Aorta (tissue), 5 donors: ENCODE data around the gene FBXL15. TPM values are rescaled to one million over a fixed set of nuclear protein-coding genes. Genes with fewer than 3 reads are reported as not detected.

Experiments used
- ATAC-seq: fragments of 200-7000 bp; cut with Tn5 transposase; one replicate; pipeline ENCODE4 v1.9.1; 2022; ENCODE audit warnings: moderate library complexity; ENCODE audit not compliant: low FRiP score
- DNase-seq, 2 donors: peaks; one replicate each; pipeline ENCODE4 v3.0.0-alpha.2; 2020
- H3K27ac ChIP-seq, 2 donors: one replicate each; pipeline ENCODE4 v1.5.1; 2013; ENCODE audit warnings: low read length in 2 of 2, mild to moderate bottlenecking in 2 of 2, moderate library complexity in 2 of 2, control low read depth in 1 of 2, inconsistent platforms in 1 of 2, low read depth in 1 of 2
- H3K27me3 ChIP-seq, 2 donors: one replicate each; pipeline ENCODE4 v1.6.1; 2013; ENCODE audit warnings: control low read depth in 1 of 2, low read length in 1 of 2, mild to moderate bottlenecking in 1 of 2, moderate library complexity in 1 of 2; ENCODE audit not compliant: insufficient read depth in 2 of 2, control insufficient read depth in 1 of 2
- H3K36me3 ChIP-seq, 2 donors: one replicate each; pipeline ENCODE4 v1.6.1; 2013; ENCODE audit warnings: control low read depth in 1 of 2, low read length in 1 of 2, mild to moderate bottlenecking in 1 of 2; ENCODE audit not compliant: insufficient read depth in 2 of 2, control insufficient read depth in 1 of 2
- H3K4me1 ChIP-seq, 2 donors: one replicate each; pipeline ENCODE4 v1.6.1; 2013; ENCODE audit warnings: low read length in 2 of 2, control low read depth in 1 of 2, mild to moderate bottlenecking in 1 of 2, moderate library complexity in 1 of 2; ENCODE audit not compliant: insufficient read depth in 2 of 2, control insufficient read depth in 1 of 2
- H3K4me3 ChIP-seq, 2 donors: one replicate each; pipeline ENCODE4 v1.5.1; 2013; ENCODE audit warnings: low read length in 2 of 2, control low read depth in 1 of 2, mild to moderate bottlenecking in 1 of 2
- H3K9me3 ChIP-seq: one replicate; pipeline ENCODE4 v1.6.1; 2013; ENCODE audit warnings: mild to moderate bottlenecking, low read length; ENCODE audit not compliant: control insufficient read depth
- WGBS, 2 donors: extraction: QIAGEN DNeasy Blood & Tissue Kit; methylation state at CpG; one replicate each; pipeline ENCODE4 v1.1.7; 2013; 5-methylcytosine and 5-hydroxymethylcytosine counted together
- intact Hi-C, 2 donors: fragments of 100-400 bp; cut with DNase I; formaldehyde crosslinking; loops; one replicate each; pipeline versions ENCODE4 v1.14.2 to v1.15.0; 2022
- polyA plus RNA-seq, 2 donors: library from polyadenylated mRNA; stranded (reverse); fragments of 200-250 nt; gene quantifications; one replicate each; pipeline ENCODE4 v1.2.3, GENCODE V29; 2013
- total RNA-seq, 2 donors: library from RNA; stranded (reverse); fragmentation: NEBNext Ultra II Directional; extraction: Animal tissue kit (Norgen Biotek cat#: 25700); gene quantifications; one replicate each; pipeline ENCODE4 v1.2.1, GENCODE V29; 2021
- donor health status: healthy with polysubstance abuse.
- donor health status: Bipolar disorder and iron deficiency.
- donor health status: DM: no; HTN: no; CAD: no.
- donor health status: DM: no; HTN: no; CAD: no.
- donor health status: DM: yes; HTN: yes; CAD: no.

FBXL15 gene
- total and polyA plus RNA-seq, 4 donors, result 7.0 to 30.5 (median 10.4) TPM

DNA sequence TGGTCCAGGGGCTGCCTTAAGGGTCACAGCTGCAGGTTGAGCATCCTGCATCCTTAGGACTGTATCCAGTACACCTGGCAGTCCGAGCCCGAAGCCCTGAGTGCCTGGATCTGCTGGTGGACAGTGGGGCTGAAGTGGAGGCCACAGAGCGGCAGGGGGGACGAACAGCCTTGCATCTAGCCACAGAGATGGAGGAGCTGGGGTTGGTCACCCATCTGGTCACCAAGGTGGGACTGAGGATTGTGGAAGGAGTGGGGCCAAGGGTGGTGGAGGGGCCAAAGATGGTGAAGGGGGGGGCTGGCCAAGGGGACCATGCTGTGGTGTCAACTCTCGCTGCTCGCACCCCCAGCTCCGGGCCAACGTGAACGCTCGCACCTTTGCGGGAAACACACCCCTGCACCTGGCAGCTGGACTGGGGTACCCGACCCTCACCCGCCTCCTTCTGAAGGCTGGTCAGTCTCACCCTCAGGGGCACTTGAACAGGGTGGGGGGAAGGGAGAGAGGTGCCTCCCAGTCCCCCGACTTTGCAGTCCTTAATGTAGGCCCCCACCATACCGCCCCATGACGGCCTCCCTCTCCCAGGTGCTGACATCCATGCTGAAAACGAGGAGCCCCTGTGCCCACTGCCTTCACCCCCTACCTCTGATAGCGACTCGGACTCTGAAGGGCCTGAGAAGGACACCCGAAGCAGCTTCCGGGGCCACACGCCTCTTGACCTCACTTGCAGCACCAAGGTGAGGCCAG lies 19.9 kb upstream of the FBXL15 start:
- DNase-seq (no peak), ATAC-seq (no peak)
- Histone ChIP-seq H3K9me3 (no peaks in the 10 kb centered on the region), H3K36me3 (no peaks in the 10 kb centered on the region), H3K4me3 (no peak overlapping the region), H3K27ac (no peak overlapping the region), H3K27me3 (no peaks in the 10 kb centered on the region), H3K4me1 (no peaks in the 10 kb centered on the region)
- WGBS, 2 donors, result 90 to 91% methylated on average over 22 of the region's 22 CpGs
- intact Hi-C loops, result loop anchor here in 1 of 2 donors (2.0 kb wide), 1 partner anchor 172 kb away; no protein-coding TSS in a partner anchor

DNA sequence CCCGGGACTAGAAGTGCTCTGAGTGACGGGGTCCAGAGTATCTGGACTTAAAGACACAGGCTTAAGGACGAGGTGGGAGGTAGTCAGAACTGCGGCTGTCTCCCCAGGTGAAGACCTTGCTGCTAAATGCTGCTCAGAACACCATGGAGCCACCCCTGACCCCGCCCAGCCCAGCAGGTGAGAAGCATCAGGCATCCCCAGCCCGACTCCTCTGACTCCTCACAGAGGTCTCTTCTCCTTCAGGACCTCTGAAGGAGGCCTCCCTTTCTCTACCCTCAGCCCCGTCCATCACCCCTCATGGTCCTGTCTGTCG lies 19.3 kb upstream of the FBXL15 start:
- H3K4me3 ChIP-seq, result no peak overlapping the region
- H3K27me3 ChIP-seq, result no peaks in the 10 kb centered on the region
- no peaks in the 10 kb centered on the region for H3K4me1 ChIP-seq
- ATAC-seq (no peak), DNase-seq (no peak)
- H3K36me3 ChIP-seq, result no peaks in the 10 kb centered on the region
- 92 to 95% methylated on average over 8 of the region's 8 CpGs for WGBS, 2 donors
- no peak overlapping the region for H3K27ac ChIP-seq
- H3K9me3 ChIP-seq, result no peaks in the 10 kb centered on the region
- intact Hi-C loops, result loop anchor here in 1 of 2 donors (2.0 kb wide), 1 partner anchor 172 kb away; no protein-coding TSS in a partner anchor

GRCh38 chr10:102401735-102402511 lies 18.7 kb upstream of the FBXL15 start:
- H3K27me3 ChIP-seq, result no peaks in the 10 kb centered on the region
- intact Hi-C loops, result loop anchor here in 1 of 2 donors (2.0 kb wide), 1 partner anchor 173 kb away; no protein-coding TSS in a partner anchor
- WGBS, 2 donors, result 76 to 77% methylated on average over 18 of the region's 18 CpGs
- no peaks in the 10 kb centered on the region for H3K9me3 ChIP-seq
- no peak overlapping the region for H3K4me3 ChIP-seq
- no peaks in the 10 kb centered on the region for H3K4me1 ChIP-seq
- H3K36me3 ChIP-seq, result no peaks in the 10 kb centered on the region
- no peak overlapping the region for H3K27ac ChIP-seq
- ATAC-seq (no peak), DNase-seq (no peak)

DNA sequence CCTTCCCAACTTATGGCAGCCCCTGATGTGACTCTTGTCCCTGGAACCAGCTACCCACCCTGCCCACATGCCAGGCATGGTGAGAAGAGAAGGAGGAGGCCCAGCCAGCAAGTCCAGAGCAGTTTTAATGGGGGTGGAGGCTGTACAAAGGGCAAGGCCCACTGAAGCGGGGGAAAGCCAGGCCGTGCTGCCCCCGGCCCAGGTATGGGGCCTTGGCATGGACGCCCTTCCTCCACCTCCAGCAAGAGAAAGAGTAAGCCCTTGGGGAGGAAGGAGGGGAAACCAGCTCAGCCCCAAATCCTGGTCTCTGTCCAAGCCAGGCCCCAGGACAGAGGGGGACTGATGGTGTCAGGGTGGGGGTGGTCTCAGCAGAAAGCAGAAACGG lies 18.1 kb upstream of the FBXL15 start:
- no peaks in the 10 kb centered on the region for H3K27me3 ChIP-seq
- H3K27ac ChIP-seq, result no peak overlapping the region
- H3K4me1 ChIP-seq, result no peaks in the 10 kb centered on the region
- ATAC-seq, result no peak
- H3K9me3 ChIP-seq, result no peaks in the 10 kb centered on the region
- no peak overlapping the region for H3K4me3 ChIP-seq
- intact Hi-C loops, result no loop called here
- H3K36me3 ChIP-seq, result no peaks in the 10 kb centered on the region
- DNase-seq, result no peak
- 86 to 90% methylated on average over 5 of the region's 5 CpGs for WGBS, 2 donors

DNA sequence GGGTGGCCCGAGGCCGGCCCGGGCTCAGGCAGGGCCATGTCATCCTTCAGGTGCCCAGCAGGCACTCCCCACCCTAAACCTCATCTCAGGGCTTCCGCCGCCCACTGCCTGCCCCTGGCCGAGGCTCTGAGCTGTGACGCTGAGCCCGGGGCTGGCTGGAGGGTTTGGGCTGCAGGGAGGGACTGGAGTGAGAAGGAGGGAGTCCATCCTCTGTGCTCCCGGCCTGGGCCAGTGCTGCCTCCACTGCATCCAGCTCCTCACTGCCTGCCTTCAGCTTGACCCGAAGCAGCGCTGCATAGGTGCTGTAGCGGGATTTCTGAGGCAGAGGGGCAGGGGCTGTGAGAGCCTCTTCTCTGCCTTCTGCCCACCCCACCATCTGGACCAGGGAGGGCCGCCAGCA lies 17.5 kb upstream of the FBXL15 start:
- WGBS, 2 donors, result 86% methylated on average over 13 of the region's 13 CpGs
- no peak for ATAC-seq
- DNase-seq, result no peak
- Histone ChIP-seq H3K9me3 (no peaks in the 10 kb centered on the region), H3K27ac (no peak overlapping the region), H3K4me3 (no peak overlapping the region), H3K36me3 (no peaks in the 10 kb centered on the region), H3K27me3 (no peaks in the 10 kb centered on the region), H3K4me1 (no peaks in the 10 kb centered on the region)
- intact Hi-C loops, result no loop called here

GRCh38 chr10:102404361-102405107 lies 16.1 kb upstream of the FBXL15 start:
- H3K9me3 ChIP-seq, result no peaks in the 10 kb centered on the region
- ATAC-seq (no peak), DNase-seq (peak in 1 of 2 donors; percentile 29)
- H3K4me1 ChIP-seq, result no peaks in the 10 kb centered on the region
- no peak overlapping the region for H3K4me3 ChIP-seq
- intact Hi-C loops, result no loop called here
- no peaks in the 10 kb centered on the region for H3K27me3 ChIP-seq
- WGBS, 2 donors, result 88 to 91% methylated on average over 16 to 17 of the region's 17 CpGs
- H3K36me3 ChIP-seq, result no peaks in the 10 kb centered on the region
- H3K27ac ChIP-seq, result no peak overlapping the region

DNA sequence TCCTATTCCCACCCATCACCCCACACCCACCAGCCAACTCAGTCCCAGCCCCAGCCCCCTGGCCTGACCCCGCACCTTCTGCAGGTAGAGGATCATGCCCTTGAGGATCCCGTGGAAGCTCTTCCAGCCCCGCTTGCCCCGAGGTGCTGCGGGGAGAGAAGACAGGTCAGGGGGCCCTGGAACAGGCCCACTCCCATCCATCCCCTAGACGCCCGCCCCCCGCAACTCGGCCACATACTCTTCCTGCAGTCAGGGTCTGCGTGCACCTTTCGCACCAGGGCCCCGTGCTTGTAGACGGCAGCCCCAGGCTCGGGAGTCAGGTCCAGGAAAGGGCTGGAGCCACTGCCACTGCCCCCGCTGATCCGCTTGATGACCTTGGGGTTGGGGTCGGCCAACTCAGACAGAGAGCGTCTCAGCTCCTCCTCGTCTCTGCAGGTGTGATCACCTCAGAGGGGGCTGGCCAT lies 15.5 kb upstream of the FBXL15 start:
- intact Hi-C loops, result no loop called here
- H3K4me1 ChIP-seq, result no peaks in the 10 kb centered on the region

GRCh38 chr10:102405632-102406031 lies 15.0 kb upstream of the FBXL15 start:
- H3K4me1 ChIP-seq, result no peaks in the 10 kb centered on the region

More for the DNA sequence above, 15.5 kb upstream of the FBXL15 start:
- no peaks in the 10 kb centered on the region for H3K9me3 ChIP-seq
- ATAC-seq, result no peak
- WGBS, 2 donors, result 85 to 87% methylated on average over 19 of the region's 19 CpGs
- no peak overlapping the region for H3K27ac ChIP-seq
- H3K4me3 ChIP-seq, result no peak overlapping the region
- no peaks in the 10 kb centered on the region for H3K27me3 ChIP-seq
- DNase-seq, result no peak
- H3K36me3 ChIP-seq, result no peaks in the 10 kb centered on the region

More at GRCh38 chr10:102405632-102406031, 15.0 kb upstream of the FBXL15 start:
- Histone ChIP-seq H3K9me3 (no peaks in the 10 kb centered on the region), H3K27me3 (no peaks in the 10 kb centered on the region), H3K36me3 (no peaks in the 10 kb centered on the region), H3K4me3 (no peak overlapping the region), H3K27ac (no peak overlapping the region)
- DNase-seq (no peak), ATAC-seq (no peak)
- intact Hi-C loops, result no loop called here
- WGBS, 2 donors, result 79 to 88% methylated on average over 6 of the region's 6 CpGs
